Tibial artery (tissue), 4 donors: Measurements from ENCODE around the gene KRTAP6-1.

Experiments used
- DNase-seq, 2 donors: peaks; one replicate each; pipeline ENCODE4 v3.0.0-alpha.2; 2019
- H3K27ac ChIP-seq, 2 donors: fragments of 200-600 bp; sonication (generic) in 1 of 2; 1 replicate in 1 of 2; 2 replicates in 1 of 2; pipeline ENCODE4 v1.5.1; 2018 to 2019; ENCODE audit warnings: mild to moderate bottlenecking in 1 of 2
- H3K27me3 ChIP-seq, 2 donors: fragments of 200-600 bp; sonication (generic) in 1 of 2; one replicate each; pipeline versions ENCODE4 v1.5.1 to v1.6.0; 2016 to 2019
- H3K36me3 ChIP-seq, 3 donors: fragments of 200-600 bp; sonication (generic) in 2 of 3; one replicate each; pipeline ENCODE4 v1.5.1; 2016 to 2019; ENCODE audit warnings: mild to moderate bottlenecking in 2 of 3
- H3K4me1 ChIP-seq, 4 donors: fragments of 200-600 bp; sonication (generic) in 2 of 4; 1 replicate in 3 of 4; 2 replicates in 1 of 4; pipeline ENCODE4 v1.5.1; 2016 to 2019
- H3K4me3 ChIP-seq, 2 donors: fragments of 200-600 bp; sonication (generic) in 1 of 2; 1 replicate in 1 of 2; 2 replicates in 1 of 2; pipeline ENCODE4 v1.5.1; 2018 to 2019; ENCODE audit warnings: mild to moderate bottlenecking in 2 of 2
- H3K9me3 ChIP-seq, 3 donors: fragments of 200-600 bp; sonication (generic) in 1 of 3; one replicate each; pipeline ENCODE4 v1.5.1; 2016 to 2019
- CTCF ChIP-seq, 2 experiments: fragments of 200-600 bp in 1 of 2; fragments of 450-650 bp in 1 of 2; IDR thresholded peaks; one replicate each; pipeline ENCODE4 v1.5.1; 2017 to 2019; ENCODE audit warnings: antibody characterized with exemption in 2 of 2, mild to moderate bottlenecking in 1 of 2, moderate library complexity in 1 of 2
- intact Hi-C: fragments of 100-400 bp; cut with DNase I; formaldehyde crosslinking; loops from one replicate; pipeline ENCODE4 v1.15.0; 2023; ENCODE audit warnings: low total_unique reads

Gene KRTAP6-1

GRCh38 chr21:30620080-30620479, 6.3 kb upstream of the KRTAP6-1 start:
- DNase-seq, result no peak
- Histone ChIP-seq H3K4me3 (no peak overlapping the region), H3K36me3 (no peaks in the 10 kb centered on the region), H3K9me3 (no peaks in the 10 kb centered on the region), H3K27ac (no peak overlapping the region), H3K4me1 (no peaks in the 10 kb centered on the region), H3K27me3 (no peaks in the 10 kb centered on the region)
- intact Hi-C loops, result no loop called here
- no peak for TF ChIP-seq CTCF (IDR thresholded peaks at IDR 0.05)

- no peak for DNase-seq
- no peaks in the 10 kb centered on the region for H3K9me3 ChIP-seq
- no peaks in the 10 kb centered on the region for H3K36me3 ChIP-seq
- intact Hi-C loops, result no loop called here
- H3K27me3 ChIP-seq, result no peaks in the 10 kb centered on the region
- TF ChIP-seq CTCF (IDR thresholded peaks at IDR 0.05), result no peak
- no peak within 1 kb of the TSS for H3K4me3 ChIP-seq
- no peak within 1 kb of the TSS for H3K27ac ChIP-seq
- no peaks in the 10 kb centered on the region for H3K4me1 ChIP-seq
Observed at GRCh38 chr21:30616125-30616524, 2.4 kb upstream of the KRTAP6-1 start, which contains the start of gene KRTAP20-1. KRTAP20-1 (plus strand) TSS chr21:30616425; CDS start chr21:30616455, 30 bp downstream.

GRCh38 chr21:30615199-30615598, 1.5 kb upstream of the KRTAP6-1 start:
- Histone ChIP-seq H3K4me3 (no peak overlapping the region), H3K36me3 (no peaks in the 10 kb centered on the region), H3K27ac (no peak overlapping the region), H3K4me1 (no peaks in the 10 kb centered on the region), H3K27me3 (no peaks in the 10 kb centered on the region), H3K9me3 (no peaks in the 10 kb centered on the region)
- no peak for TF ChIP-seq CTCF (IDR thresholded peaks at IDR 0.05)
- intact Hi-C loops, result no loop called here
- DNase-seq, result no peak

DNA sequence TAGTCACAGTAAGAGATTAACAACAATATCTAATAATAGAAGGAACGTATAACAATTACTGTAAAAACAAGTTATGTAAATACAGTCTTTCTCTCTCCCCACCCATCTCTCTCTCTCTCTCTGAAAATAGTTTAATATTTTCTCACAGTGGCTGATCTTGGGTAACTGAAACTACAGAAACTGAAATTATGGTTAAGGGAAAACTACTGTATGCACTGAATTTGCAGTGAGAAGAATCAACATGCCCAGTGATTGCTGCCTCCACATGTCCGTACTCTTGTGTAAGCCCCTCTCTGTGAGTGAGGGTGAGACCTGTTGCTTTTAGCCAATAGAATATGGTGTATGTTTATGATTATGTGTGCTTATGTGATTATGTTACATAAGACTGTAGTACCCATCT, 1.6 kb downstream of the KRTAP6-1 start:
- no peak overlapping the region for H3K4me3 ChIP-seq
- no peak overlapping the region for H3K27ac ChIP-seq
- H3K4me1 ChIP-seq, result no peaks in the 10 kb centered on the region
- H3K36me3 ChIP-seq, result no peaks in the 10 kb centered on the region
- no peaks in the 10 kb centered on the region for H3K27me3 ChIP-seq
- DNase-seq, result no peak
- intact Hi-C loops, result no loop called here
- no peak for TF ChIP-seq CTCF (IDR thresholded peaks at IDR 0.05)
- H3K9me3 ChIP-seq, result no peaks in the 10 kb centered on the region

GRCh38 chr21:30605968-30606367, 7.8 kb downstream of the KRTAP6-1 start:
- no peak overlapping the region for H3K27ac ChIP-seq
- no peaks in the 10 kb centered on the region for H3K9me3 ChIP-seq
- no peaks in the 10 kb centered on the region for H3K27me3 ChIP-seq
- no peak for DNase-seq
- H3K4me3 ChIP-seq, result no peak overlapping the region
- intact Hi-C loops, result no loop called here
- no peak for TF ChIP-seq CTCF (IDR thresholded peaks at IDR 0.05)
- no peaks in the 10 kb centered on the region for H3K4me1 ChIP-seq
- H3K36me3 ChIP-seq, result no peaks in the 10 kb centered on the region

- Histone ChIP-seq H3K36me3 (no peaks in the 10 kb centered on the region), H3K27ac (no peak within 1 kb of the TSS), H3K9me3 (no peaks in the 10 kb centered on the region), H3K27me3 (no peaks in the 10 kb centered on the region), H3K4me1 (no peaks in the 10 kb centered on the region), H3K4me3 (no peak within 1 kb of the TSS)
- DNase-seq, result no peak
- intact Hi-C loops, result no loop called here
- TF ChIP-seq CTCF (IDR thresholded peaks at IDR 0.05), result no peak
Observed at GRCh38 chr21:30600787-30601186, 12.9 kb downstream of the KRTAP6-1 start, which contains the start of gene KRTAP22-1. KRTAP22-1 (plus strand) TSS chr21:30601087.
